WTC11 (cell line): ENCODE measurements around the gene CMPK2.

Experiments used
- ATF1 ChIP-seq: sonication (generic); formaldehyde crosslinking; IDR thresholded peaks from 2 replicates; pipeline ENCODE4 v1.8.1; 2023; ENCODE audit warnings: mild to moderate bottlenecking, moderate library complexity, missing genetic modification reagents
- CBFB ChIP-seq: sonication (generic); formaldehyde crosslinking; IDR thresholded peaks from 2 replicates; pipeline ENCODE4 v1.8.1; 2022; ENCODE audit warnings: mild to moderate bottlenecking, low read depth, missing genetic modification reagents
- CREM ChIP-seq: sonication (generic); formaldehyde crosslinking; IDR thresholded peaks from 2 replicates; pipeline ENCODE4 v1.8.1; 2022; ENCODE audit warnings: mild to moderate bottlenecking, missing genetic modification reagents, moderate library complexity
- ETV6 ChIP-seq: sonication (generic); formaldehyde crosslinking; IDR thresholded peaks from 2 replicates; pipeline ENCODE4 v1.8.1; 2022; ENCODE audit warnings: mild to moderate bottlenecking, missing genetic modification reagents
- FOXP1 ChIP-seq: sonication (generic); formaldehyde crosslinking; IDR thresholded peaks from 2 replicates; pipeline ENCODE4 v1.8.0; 2022; ENCODE audit warnings: missing genetic modification reagents, mild to moderate bottlenecking, moderate library complexity, borderline replicate concordance
- NFYB ChIP-seq: sonication (generic); formaldehyde crosslinking; conservative IDR thresholded peaks from 2 replicates; pipeline ENCODE4 v1.8.0; 2022; ENCODE audit warnings: low read depth, missing genetic modification reagents
- NR3C1 ChIP-seq: sonication (generic); formaldehyde crosslinking; conservative IDR thresholded peaks from 2 replicates; pipeline ENCODE4 v1.8.1; 2023; ENCODE audit warnings: low read depth, mild to moderate bottlenecking, missing genetic modification reagents
- ZNF263 ChIP-seq: sonication (generic); formaldehyde crosslinking; IDR thresholded peaks from 2 replicates; pipeline ENCODE4 v1.8.1; 2022; ENCODE audit warnings: low read depth, mild to moderate bottlenecking, moderate library complexity, missing genetic modification reagents
- ZNF416 ChIP-seq: fragments of 250-450 bp; sonication (Bioruptor Pico); IDR thresholded peaks from 2 replicates; pipeline ENCODE4 v1.9.0; 2021; ENCODE audit warnings: mild to moderate bottlenecking, inconsistent platforms
- TF ChIP-seq, protein P1 (sequence below): fragments of 200-600 bp; IDR thresholded peaks from 2 replicates; pipeline ENCODE4 v1.8.0; 2022; ENCODE audit warnings: antibody characterized with exemption
- TF ChIP-seq, protein P2 (sequence below): sonication (generic); formaldehyde crosslinking; IDR thresholded peaks from 2 replicates; pipeline ENCODE4 v1.8.1; 2023; ENCODE audit warnings: mild to moderate bottlenecking, missing genetic modification reagents, borderline replicate concordance
- TF ChIP-seq, protein P3 (sequence below): sonication (generic); formaldehyde crosslinking; IDR thresholded peaks from 2 replicates; pipeline ENCODE4 v1.8.0; 2023; ENCODE audit warnings: mild to moderate bottlenecking, missing genetic modification reagents
- TF ChIP-seq, protein P4 (sequence below): sonication (generic); formaldehyde crosslinking; conservative IDR thresholded peaks from 2 replicates; pipeline ENCODE4 v1.8.1; 2022; ENCODE audit warnings: mild to moderate bottlenecking, missing genetic modification reagents

DNA sequence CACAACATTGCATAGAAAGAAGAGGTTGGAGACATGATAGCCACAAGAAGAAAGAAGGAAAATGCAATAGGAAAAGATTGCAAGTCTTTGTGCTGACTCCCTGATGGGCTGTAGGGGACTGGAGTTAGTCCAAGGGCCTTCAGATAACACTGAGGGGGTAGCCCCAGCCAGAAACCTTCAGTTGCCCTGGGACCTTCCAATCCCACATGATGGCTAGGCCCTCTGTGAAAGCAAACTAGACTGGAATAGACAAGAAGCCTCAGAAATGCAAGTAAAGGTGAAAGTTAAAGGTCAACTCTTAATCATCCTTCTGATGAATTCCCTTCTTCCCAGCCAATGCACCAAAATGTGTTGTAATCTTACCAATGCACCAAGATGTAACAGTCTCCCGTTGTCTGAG lies 19.2 kb downstream of the CMPK2 start:
- TF ChIP-seq NR3C1 (CRISPR knock-in tag), result no peak
- TF ChIP-seq, protein P1, sequence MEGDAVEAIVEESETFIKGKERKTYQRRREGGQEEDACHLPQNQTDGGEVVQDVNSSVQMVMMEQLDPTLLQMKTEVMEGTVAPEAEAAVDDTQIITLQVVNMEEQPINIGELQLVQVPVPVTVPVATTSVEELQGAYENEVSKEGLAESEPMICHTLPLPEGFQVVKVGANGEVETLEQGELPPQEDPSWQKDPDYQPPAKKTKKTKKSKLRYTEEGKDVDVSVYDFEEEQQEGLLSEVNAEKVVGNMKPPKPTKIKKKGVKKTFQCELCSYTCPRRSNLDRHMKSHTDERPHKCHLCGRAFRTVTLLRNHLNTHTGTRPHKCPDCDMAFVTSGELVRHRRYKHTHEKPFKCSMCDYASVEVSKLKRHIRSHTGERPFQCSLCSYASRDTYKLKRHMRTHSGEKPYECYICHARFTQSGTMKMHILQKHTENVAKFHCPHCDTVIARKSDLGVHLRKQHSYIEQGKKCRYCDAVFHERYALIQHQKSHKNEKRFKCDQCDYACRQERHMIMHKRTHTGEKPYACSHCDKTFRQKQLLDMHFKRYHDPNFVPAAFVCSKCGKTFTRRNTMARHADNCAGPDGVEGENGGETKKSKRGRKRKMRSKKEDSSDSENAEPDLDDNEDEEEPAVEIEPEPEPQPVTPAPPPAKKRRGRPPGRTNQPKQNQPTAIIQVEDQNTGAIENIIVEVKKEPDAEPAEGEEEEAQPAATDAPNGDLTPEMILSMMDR, result no peak
- TF ChIP-seq, protein P2, sequence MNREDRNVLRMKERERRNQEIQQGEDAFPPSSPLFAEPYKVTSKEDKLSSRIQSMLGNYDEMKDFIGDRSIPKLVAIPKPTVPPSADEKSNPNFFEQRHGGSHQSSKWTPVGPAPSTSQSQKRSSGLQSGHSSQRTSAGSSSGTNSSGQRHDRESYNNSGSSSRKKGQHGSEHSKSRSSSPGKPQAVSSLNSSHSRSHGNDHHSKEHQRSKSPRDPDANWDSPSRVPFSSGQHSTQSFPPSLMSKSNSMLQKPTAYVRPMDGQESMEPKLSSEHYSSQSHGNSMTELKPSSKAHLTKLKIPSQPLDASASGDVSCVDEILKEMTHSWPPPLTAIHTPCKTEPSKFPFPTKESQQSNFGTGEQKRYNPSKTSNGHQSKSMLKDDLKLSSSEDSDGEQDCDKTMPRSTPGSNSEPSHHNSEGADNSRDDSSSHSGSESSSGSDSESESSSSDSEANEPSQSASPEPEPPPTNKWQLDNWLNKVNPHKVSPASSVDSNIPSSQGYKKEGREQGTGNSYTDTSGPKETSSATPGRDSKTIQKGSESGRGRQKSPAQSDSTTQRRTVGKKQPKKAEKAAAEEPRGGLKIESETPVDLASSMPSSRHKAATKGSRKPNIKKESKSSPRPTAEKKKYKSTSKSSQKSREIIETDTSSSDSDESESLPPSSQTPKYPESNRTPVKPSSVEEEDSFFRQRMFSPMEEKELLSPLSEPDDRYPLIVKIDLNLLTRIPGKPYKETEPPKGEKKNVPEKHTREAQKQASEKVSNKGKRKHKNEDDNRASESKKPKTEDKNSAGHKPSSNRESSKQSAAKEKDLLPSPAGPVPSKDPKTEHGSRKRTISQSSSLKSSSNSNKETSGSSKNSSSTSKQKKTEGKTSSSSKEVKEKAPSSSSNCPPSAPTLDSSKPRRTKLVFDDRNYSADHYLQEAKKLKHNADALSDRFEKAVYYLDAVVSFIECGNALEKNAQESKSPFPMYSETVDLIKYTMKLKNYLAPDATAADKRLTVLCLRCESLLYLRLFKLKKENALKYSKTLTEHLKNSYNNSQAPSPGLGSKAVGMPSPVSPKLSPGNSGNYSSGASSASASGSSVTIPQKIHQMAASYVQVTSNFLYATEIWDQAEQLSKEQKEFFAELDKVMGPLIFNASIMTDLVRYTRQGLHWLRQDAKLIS (CRISPR knock-in tag), result no peak
- TF ChIP-seq CREM (CRISPR knock-in tag), result no peak
- no peak for TF ChIP-seq CBFB
- no peak for TF ChIP-seq ZNF263 (CRISPR knock-in tag)
- TF ChIP-seq, protein P3, sequence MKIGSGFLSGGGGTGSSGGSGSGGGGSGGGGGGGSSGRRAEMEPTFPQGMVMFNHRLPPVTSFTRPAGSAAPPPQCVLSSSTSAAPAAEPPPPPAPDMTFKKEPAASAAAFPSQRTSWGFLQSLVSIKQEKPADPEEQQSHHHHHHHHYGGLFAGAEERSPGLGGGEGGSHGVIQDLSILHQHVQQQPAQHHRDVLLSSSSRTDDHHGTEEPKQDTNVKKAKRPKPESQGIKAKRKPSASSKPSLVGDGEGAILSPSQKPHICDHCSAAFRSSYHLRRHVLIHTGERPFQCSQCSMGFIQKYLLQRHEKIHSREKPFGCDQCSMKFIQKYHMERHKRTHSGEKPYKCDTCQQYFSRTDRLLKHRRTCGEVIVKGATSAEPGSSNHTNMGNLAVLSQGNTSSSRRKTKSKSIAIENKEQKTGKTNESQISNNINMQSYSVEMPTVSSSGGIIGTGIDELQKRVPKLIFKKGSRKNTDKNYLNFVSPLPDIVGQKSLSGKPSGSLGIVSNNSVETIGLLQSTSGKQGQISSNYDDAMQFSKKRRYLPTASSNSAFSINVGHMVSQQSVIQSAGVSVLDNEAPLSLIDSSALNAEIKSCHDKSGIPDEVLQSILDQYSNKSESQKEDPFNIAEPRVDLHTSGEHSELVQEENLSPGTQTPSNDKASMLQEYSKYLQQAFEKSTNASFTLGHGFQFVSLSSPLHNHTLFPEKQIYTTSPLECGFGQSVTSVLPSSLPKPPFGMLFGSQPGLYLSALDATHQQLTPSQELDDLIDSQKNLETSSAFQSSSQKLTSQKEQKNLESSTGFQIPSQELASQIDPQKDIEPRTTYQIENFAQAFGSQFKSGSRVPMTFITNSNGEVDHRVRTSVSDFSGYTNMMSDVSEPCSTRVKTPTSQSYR (CRISPR knock-in tag), result no peak
- TF ChIP-seq ZNF416 (CRISPR knock-in tag), result no peak
- no peak for TF ChIP-seq FOXP1 (CRISPR knock-in tag)
- no peak for TF ChIP-seq NFYB (CRISPR knock-in tag)
- TF ChIP-seq ATF1 (CRISPR knock-in tag), result no peak
- TF ChIP-seq, protein P4, sequence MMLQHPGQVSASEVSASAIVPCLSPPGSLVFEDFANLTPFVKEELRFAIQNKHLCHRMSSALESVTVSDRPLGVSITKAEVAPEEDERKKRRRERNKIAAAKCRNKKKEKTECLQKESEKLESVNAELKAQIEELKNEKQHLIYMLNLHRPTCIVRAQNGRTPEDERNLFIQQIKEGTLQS (CRISPR knock-in tag), result no peak
- TF ChIP-seq ETV6 (CRISPR knock-in tag), result no peak
